ENCODE results near the gene MEIS2.

The MEIS2 gene

DNA sequence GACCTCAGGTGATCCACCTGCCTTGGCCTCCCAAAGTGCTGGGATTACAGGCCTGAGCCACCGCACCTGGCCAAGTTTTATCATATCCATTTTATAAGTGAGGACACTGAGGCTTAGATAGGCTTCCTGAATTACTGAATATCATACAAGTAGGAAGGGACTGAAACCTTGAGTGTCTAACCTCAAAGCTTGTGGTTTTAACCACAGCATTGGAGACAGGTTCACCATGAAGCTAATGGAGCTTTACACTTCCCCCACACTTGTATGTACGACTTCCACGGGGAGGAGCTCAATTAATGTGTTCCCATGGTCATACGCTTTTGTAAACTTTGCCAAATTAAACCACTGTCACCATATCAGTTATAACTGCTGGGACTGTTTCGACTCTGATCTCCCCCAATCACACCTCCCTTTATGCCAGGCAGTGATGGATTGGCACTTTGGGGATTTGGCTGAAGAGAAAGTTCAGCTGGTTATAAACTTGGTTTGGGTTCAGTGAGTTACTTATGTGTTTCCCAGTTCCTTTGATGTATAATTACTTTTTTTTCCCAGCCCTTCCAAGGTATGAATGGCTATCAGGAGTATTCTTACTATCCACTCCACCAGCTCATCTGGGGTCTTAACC lies 38.4 kb upstream of the MEIS2 start:
- Histone ChIP-seq H4K20me1 (ENCODE audit: insufficient read depth, low read length, poor library complexity, severe bottlenecking) (no peaks in the 10 kb centered on the region), H3K4me1 (ENCODE audit: insufficient read depth, low read length, poor library complexity, severe bottlenecking) (no peaks in the 10 kb centered on the region), H3K9ac (ENCODE audit: low read depth, low read length, poor library complexity, severe bottlenecking) (no peak overlapping the region), H3K79me2 (ENCODE audit: insufficient read depth, low read length) (no peaks in the 10 kb centered on the region), H3K4me2 (ENCODE audit: low read depth, low read length, poor library complexity, severe bottlenecking) (no peak overlapping the region), H3K9me2 (replicated peaks; ENCODE audit: low read depth, low read length) (no peaks in the 10 kb centered on the region), H3K9me3 (ENCODE audit: insufficient read depth, low read depth, low read length) (no peaks in the 10 kb centered on the region), H3K36me3 (ENCODE audit: insufficient read depth, low read length) (no peaks in the 10 kb centered on the region), H3F3A (ENCODE audit: low read depth) (no peaks in the 10 kb centered on the region), H3K27me3 (ENCODE audit: insufficient read depth, low read length, poor library complexity, severe bottlenecking) (peaks cover 70% of the 10 kb centered on the region), H2AFZ (ENCODE audit: low read length) (no peak overlapping the region), H3K4me3 (ENCODE audit: low read length, poor library complexity, severe bottlenecking) (no peak overlapping the region)
- TF ChIP-seq EZH2phosphoT487 (IDR thresholded peaks at IDR 0.05; ENCODE audit: borderline replicate concordance): peak; percentile 68
- no peak for TF ChIP-seq CTCF (conservative IDR thresholded peaks at IDR 0.05; ENCODE audit: low read length)

DNA sequence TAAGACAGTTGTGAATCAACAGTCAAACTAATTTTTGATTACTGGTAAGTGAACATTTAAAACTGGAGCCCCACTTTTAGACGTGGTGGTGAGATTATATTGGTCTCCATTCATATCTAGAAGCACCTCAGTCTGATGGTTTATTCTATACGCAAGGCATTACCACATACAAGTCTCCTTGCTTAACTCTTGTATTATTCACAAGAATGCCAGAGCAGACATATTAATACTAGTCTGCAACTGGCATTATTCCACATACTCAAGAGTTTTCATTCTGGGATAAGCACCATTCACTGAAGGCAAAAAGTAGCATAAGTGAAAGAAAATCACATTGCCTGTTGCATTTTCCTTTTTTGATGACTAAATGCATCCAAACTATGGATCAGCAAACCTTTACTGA lies 36.9 kb upstream of the MEIS2 start:
- no peak overlapping the region for H3K4me3 ChIP-seq (ENCODE audit: low read length, poor library complexity, severe bottlenecking)

DNA sequence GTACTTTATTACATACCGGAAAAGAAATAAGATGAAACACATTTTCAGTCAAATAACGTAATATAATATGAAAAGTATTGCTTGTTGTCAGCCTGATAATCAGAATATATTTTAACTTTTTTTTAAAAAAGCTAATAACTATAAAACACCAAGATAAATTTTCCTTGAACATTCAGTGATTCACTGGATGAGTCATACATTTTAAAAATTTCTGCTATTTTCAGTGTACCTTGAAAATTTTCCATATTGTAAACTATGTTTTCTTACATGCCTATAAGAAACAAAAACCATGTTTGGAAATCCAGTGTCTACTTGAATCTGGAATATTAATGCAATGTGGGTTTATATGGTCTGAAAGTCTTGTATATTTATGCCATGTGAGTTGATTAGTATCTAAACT lies 36.3 kb upstream of the MEIS2 start:
- TF ChIP-seq CTCF (conservative IDR thresholded peaks at IDR 0.05; ENCODE audit: low read length) (no peak), EZH2phosphoT487 (IDR thresholded peaks at IDR 0.05; ENCODE audit: borderline replicate concordance) (no peak)
- Histone ChIP-seq H3F3A (ENCODE audit: low read depth) (no peaks in the 10 kb centered on the region), H3K9me2 (replicated peaks; ENCODE audit: low read depth, low read length) (no peaks in the 10 kb centered on the region), H3K4me1 (ENCODE audit: insufficient read depth, low read length, poor library complexity, severe bottlenecking) (no peaks in the 10 kb centered on the region), H3K79me2 (ENCODE audit: insufficient read depth, low read length) (no peaks in the 10 kb centered on the region), H3K4me3 (ENCODE audit: low read length, poor library complexity, severe bottlenecking) (no peak overlapping the region), H3K36me3 (ENCODE audit: insufficient read depth, low read length) (no peaks in the 10 kb centered on the region), H2AFZ (ENCODE audit: low read length) (no peak overlapping the region), H3K4me2 (ENCODE audit: low read depth, low read length, poor library complexity, severe bottlenecking) (no peak overlapping the region), H3K9ac (ENCODE audit: low read depth, low read length, poor library complexity, severe bottlenecking) (no peak overlapping the region), H4K20me1 (ENCODE audit: insufficient read depth, low read length, poor library complexity, severe bottlenecking) (no peaks in the 10 kb centered on the region), H3K27me3 (ENCODE audit: insufficient read depth, low read length, poor library complexity, severe bottlenecking) (peaks cover 64% of the 10 kb centered on the region), H3K9me3 (ENCODE audit: insufficient read depth, low read depth, low read length) (no peaks in the 10 kb centered on the region)

More for the DNA sequence above, 36.9 kb upstream of the MEIS2 start:
- H3K9me3 ChIP-seq (ENCODE audit: insufficient read depth, low read depth, low read length): no peaks in the 10 kb centered on the region
- H3K4me1 ChIP-seq (ENCODE audit: insufficient read depth, low read length, poor library complexity, severe bottlenecking): no peaks in the 10 kb centered on the region
- H3K9ac ChIP-seq (ENCODE audit: low read depth, low read length, poor library complexity, severe bottlenecking): no peak overlapping the region
- no peaks in the 10 kb centered on the region for H3K79me2 ChIP-seq (ENCODE audit: insufficient read depth, low read length)
- H2AFZ ChIP-seq (ENCODE audit: low read length): no peak overlapping the region
- no peaks in the 10 kb centered on the region for H4K20me1 ChIP-seq (ENCODE audit: insufficient read depth, low read length, poor library complexity, severe bottlenecking)
- H3F3A ChIP-seq (ENCODE audit: low read depth): no peaks in the 10 kb centered on the region
- H3K36me3 ChIP-seq (ENCODE audit: insufficient read depth, low read length): no peaks in the 10 kb centered on the region
- peaks cover 64% of the 10 kb centered on the region for H3K27me3 ChIP-seq (ENCODE audit: insufficient read depth, low read length, poor library complexity, severe bottlenecking)
- no peak for TF ChIP-seq CTCF (conservative IDR thresholded peaks at IDR 0.05; ENCODE audit: low read length)
- no peak for TF ChIP-seq EZH2phosphoT487 (IDR thresholded peaks at IDR 0.05; ENCODE audit: borderline replicate concordance)
- H3K9me2 ChIP-seq (replicated peaks; ENCODE audit: low read depth, low read length): no peaks in the 10 kb centered on the region
- H3K4me2 ChIP-seq (ENCODE audit: low read depth, low read length, poor library complexity, severe bottlenecking): no peak overlapping the region
